ENCODE data around the gene KCNG2.

Gene KCNG2

GRCh38 chr18:79912994-79913831 lies 115.5 kb downstream of the KCNG2 start:
- DNase-seq: no peak

DNA sequence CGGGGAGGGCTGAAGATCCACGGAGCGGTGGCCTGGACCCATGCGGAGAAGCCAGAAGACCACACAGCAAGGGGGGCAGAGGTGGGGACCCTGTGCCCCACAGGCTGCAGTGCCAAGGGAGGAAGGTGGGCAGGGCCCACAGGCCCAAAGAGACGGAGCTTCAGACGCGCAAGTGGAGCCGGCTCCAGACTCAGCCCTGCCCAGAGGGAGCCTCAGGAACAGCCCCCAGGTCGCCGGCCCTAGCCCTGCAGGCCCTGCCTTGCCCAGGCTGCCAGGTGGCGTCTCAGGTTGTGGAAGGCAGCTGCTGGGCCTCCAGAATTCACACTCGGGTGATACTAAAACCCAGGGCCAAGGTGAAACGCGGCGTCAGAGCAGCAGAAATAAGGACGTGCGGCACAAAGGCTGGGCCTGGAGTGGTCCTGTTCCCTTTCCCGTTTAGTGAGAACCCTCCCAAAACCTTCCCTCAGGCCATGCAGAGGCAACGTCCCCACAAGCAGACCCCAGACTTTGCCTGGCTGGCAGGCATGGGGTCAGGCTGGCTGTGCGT lies 116.9 kb downstream of the KCNG2 start:
- no peak for DNase-seq

DNA sequence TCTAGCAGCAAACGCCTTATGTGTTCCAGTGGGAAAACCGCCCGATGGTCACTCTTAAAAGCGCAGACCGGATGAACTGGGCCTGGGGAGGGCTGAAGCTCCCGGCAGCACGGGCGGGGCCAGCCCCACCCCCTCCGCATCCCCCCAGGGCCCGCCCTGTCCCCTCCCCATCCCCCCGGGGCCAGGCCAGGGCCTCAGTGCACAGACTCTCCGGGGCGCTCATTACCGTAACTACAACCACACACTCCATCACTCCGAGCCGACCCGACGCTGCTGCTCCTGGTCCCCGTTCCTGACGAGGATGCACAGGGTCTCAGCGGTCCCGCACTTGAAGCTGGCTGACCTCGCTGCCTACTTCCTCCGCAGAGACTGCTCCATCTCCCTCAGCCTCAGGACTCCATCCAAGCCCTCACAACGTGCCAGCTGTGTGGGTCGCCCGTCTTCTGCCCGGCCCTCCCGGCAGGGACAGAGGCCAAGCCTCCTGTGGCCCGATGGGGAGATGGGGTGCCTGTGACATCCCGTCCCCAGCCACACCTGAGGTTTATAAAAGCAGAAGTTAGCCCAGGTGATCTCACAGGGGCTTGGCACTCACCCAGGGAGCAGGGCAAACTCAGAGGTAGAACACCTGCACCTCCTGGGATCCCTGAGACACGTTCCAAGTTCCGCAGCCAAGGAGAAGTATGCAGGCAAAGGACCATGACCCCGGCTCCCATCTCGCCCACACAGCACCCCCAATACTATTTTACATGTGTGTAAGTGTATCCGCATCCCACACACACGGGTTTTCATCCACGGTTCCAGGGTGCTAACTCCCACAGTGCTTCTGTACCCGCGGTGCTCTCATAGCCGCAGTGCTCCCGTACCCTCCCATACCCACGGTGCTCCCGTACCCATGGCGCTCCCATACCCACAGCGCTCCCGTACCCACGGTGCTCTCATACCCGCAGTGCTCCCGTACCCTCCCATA lies 117.7 kb downstream of the KCNG2 start:
- DNase-seq: no peak

GRCh38 chr18:79916128-79916494 lies 118.4 kb downstream of the KCNG2 start:
- DNase-seq: no peak

GRCh38 chr18:79916546-79917168 lies 118.9 kb downstream of the KCNG2 start:
- DNase-seq: no peak

DNA sequence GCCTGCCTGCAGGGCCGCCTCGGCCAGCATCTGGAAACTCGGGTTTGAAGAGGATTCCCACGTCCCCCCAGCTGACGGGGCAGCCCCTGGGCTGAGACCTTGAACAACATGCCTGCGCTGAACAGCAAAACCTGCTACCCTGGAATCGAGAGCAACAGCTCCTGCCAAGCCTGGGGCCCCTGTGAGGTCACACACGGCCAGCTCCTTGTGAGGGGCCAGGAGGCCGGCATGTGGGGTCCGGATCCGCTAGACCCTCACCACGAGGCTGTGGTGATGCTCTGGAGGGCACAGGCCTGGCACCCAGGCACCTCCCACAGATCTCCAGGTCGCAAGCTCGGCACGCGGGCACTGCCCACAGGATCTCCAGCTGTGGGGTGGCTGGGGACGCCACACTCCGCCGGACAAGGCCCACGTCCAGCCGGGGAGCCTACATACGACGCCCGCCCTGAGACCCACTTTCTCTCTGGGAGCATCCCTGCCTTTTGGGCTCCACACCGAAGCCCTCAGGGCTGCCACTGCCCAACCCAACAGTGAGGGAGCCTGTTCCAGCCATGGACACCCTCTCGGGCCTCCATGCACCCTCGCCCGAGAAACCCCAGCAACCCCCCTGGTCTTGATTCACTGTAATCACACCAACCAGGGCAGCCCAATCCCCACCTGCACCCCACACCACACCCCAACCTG lies 119.6 kb downstream of the KCNG2 start:
- DNase-seq: no peak

DNA sequence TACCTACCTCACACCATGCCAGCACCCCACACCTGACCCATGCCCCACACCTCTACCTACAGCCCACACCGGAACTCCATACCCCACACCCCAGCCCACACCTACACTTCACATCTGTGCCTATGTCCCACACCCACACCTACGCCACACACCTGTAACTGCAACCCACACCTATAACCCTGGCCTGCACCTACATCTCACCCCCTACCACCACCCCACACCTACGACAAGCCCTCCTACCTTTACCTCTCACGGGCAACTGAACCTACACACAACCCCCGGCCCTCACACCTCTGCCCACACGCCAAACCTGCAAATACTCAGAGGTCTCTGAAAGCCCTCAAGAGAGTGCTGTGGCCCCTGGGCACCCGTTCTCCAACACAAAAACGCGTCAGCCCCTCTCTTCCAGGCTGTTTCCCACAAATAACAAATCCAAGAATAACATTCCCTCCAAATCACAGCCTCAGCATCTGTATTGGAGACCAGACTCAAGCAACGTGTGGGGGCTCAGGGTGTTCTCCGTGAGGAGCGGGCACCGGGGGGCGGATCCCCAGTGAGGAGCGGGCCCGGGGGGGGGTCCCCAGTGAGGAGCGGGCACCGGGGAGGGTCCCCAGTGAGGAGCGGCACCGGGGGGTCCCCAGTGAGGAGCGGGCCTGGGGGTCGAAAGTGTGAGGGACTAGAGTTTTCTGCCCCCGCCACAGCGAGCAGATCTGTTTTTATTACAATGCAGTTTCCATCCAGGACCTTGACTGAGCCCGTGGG lies 120.3 kb downstream of the KCNG2 start:
- no peak for DNase-seq

DNA sequence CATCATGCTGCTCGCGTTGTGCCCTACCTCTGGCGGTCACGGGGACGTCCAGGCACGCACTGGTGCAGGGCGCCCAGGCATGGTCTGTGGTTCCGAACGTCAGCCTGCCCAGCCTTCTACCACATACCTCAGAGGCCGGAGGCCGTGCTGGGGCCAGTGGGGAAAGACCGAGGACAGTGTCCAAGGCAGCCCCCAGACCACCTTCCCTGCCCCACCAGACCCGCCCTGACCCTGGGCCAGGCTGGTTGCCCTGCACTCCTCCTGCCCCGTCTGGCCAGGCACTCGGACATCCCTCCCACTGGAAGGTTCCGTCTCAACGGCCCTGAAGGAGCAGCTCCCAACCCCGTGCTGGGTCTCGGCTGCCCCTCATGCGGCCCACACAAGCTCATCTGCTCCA lies 120.9 kb downstream of the KCNG2 start:
- no peak for DNase-seq

DNA sequence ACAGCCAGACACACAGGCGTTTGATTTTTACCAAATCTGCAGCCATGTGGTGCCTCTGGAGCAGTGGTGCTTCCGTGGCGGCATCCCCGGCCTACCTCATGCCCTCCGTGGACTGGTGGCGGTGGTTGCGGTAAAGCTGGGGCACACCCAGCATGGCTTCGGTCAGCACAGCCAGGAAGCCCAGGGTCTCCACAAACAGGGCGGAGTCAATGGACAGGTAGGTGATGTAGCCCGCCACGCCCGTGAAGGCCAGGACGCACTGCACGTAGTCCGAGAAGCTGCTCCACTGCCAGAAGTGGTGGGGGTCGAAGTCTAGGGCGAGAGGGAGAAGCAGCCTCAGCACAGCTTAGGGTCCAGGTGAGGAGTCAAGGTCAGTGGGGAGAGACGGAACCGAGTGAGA lies 121.4 kb downstream of the KCNG2 start:
- DNase-seq: no peak

- DNase-seq: peak; percentile 1
Measured at GRCh38 chr18:79921984-79922965, 124.5 kb downstream of the KCNG2 start.

DNA sequence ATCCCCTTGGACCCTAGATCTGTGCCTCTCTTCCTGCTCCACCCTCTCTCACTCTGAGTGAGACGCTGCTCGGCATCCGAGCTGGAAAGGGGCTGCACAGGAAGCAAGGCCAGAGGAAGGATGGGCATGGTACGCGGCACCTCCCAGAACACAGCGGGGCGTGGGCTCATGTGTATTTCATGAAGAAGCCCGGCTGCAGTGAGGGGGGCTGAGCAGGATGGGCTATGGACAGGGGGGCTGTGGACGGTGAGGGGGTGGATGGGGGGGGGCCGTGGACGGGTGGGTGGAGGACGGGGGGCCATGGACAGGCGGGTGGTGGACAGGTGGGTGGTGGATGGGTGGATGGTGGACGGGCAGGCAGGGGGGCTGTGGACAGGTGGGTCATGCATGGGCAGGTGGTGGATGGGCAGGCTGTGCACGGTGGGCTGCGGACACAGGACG lies 125.3 kb downstream of the KCNG2 start:
- peak; percentile 2 for DNase-seq

GRCh38 chr18:79923896-79924585 lies 126.3 kb downstream of the KCNG2 start:
- DNase-seq: peak; percentile 1

DNA sequence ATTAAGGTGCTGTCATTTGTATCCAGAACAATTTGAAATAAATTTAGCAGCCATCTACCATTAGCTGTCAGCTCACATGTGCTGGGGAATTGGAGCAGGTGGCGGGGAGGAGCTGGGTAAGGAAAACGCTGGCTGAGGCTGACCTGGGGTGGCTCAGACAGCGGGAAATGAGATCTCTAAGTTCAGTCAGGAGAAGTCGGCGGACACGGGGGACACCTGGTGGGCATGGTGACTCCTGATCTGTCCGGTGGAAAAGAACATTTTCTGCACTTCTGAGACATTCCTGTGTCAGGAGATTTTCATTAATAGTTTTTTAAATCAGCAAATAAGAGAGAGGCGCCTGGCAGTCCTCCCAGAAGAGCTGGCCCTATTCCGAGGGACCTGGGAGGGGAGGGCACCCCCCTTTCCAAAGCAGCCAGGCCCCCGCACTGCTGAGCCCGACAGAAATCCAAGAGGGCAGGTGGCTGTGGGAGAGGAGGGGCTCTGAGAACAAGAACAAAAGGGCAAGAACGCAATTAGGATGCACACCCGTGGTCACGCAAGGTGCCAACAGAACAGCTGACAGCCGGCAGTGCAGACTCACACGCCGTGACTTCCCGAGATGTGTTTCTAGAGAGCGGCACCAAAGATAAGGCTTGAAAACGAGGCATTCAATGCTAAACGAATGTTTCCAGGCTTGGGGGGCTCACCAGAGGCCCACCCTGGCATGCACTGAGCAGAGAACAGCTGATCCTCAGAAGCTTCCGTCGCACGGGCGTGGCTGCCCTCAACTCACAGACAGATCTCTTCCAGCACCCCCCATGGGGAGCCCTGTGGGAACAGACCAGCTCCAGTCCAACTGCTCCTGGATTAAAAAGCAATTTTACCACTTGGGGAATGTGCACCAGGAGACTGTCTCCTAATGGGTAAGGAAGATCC lies 127.3 kb downstream of the KCNG2 start:
- peak; percentile 0 for DNase-seq

GRCh38 chr18:79926306-79926705 lies 128.6 kb downstream of the KCNG2 start:
- no peak for DNase-seq

DNA sequence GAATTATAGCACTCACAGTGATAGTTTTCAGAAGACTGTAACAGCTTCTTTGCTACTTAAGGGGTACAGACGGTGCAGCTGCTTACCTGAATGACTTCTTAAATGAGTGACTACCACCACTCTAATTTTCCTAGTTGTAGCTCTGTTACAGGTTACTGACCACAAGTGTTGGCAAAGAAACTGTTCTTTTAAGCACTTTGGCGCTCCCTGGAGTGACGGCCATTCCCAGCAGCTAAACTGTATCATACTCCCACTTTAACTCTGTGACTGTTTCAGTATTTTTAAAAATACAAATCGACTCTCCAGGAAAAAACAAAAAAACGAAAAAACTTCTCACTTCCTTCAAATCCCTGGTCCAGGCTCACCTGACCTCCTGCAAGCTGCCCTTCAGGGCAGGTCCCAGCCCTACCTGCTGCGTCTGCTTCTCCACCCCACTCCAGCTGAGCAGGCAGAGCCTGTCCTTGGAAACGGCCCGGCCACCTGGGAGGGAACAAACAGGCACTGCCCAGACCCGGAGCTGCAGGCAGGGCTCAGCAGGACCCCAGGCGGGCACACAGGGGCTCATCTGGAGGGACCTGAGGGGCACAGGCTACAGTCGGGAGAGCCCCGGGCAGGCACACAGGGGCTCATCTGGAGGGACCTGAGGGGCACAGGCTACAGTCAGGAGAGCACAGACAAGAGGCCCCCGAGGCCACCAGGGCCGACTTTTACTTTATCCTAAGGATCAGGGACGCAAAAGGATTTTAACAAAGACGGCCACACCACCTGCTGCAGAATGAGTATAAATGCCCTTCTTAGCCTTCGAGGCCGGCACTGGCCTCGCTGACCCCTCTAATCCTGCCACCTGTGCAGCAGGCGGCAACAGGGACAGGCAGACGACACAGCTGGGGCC lies 129.2 kb downstream of the KCNG2 start:
- DNase-seq: peak; percentile 1

DNA sequence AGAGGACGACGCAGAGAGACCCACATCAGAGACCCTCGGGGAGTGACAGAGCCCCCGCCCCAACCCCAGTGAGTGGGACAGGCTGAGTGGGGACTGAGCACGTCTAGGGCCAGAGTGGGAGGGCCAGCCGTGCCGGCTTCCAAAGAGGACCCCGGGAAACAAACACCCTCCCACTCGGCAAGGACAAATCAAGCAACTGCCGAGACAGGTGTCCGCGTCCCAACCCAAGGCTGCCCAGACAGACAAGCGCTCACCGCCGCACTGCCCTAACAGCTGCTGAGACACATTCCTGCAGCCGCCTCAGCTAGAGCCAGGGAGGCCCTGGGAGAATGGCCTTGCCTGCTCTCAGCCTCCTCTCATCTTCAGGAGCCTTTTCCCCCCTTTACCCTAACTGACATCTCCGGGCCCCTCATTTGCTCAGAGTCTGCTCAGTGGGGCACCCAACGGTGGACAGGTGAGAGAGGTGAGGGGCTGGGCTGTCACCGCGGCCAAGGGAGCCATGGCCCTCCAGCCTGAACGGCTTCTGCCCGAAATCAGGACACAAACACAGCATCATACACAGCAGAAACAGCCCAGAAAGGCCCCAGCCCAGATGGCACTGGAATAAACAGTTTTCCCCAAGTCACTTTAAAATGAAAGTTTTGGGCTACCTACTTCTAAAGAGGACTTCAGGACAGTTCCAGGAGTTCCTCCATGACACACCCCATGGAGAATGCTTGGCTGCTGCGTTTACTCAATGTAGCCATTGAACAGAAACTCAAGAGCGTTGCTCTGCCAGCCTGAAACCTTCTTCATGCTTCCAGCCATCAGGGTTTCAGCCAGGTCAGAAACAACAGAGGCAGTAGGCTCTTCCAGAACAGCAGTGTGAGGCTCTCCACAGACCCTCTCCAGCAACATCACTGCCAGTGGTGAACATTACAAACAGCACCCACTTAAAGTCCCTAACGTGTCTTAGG lies 130.1 kb downstream of the KCNG2 start:
- peak; percentile 1 for DNase-seq

Data from activated gamma-delta T cell treated with Interleukin-2 at 50 U/mL for 16 hours (primary cell).